Measurements from ENCODE around the gene PDLIM5.

Gene PDLIM5

GRCh38 chr4:94420356-94420755, 31.4 kb upstream of the PDLIM5 start:
- no peak overlapping the region for H2AFZ ChIP-seq (ENCODE audit: low read length)
- H3K9me3 ChIP-seq (ENCODE audit: insufficient read depth, low read depth, low read length): no peaks in the 10 kb centered on the region
- no peak overlapping the region for H3K4me2 ChIP-seq (ENCODE audit: low read depth, low read length, poor library complexity, severe bottlenecking)
- H3K9me2 ChIP-seq (replicated peaks; ENCODE audit: low read depth, low read length): no peaks in the 10 kb centered on the region
- no peaks in the 10 kb centered on the region for H3K79me2 ChIP-seq (ENCODE audit: insufficient read depth, low read length)
- H3K4me1 ChIP-seq (ENCODE audit: insufficient read depth, low read length, poor library complexity, severe bottlenecking): peaks cover 7% of the 10 kb centered on the region
- H3K36me3 ChIP-seq (ENCODE audit: insufficient read depth, low read length): no peaks in the 10 kb centered on the region
- no peaks in the 10 kb centered on the region for H3F3A ChIP-seq (ENCODE audit: low read depth)
- H4K20me1 ChIP-seq (ENCODE audit: insufficient read depth, low read length, poor library complexity, severe bottlenecking): no peaks in the 10 kb centered on the region
- no peaks in the 10 kb centered on the region for H3K27me3 ChIP-seq (ENCODE audit: insufficient read depth, low read length, poor library complexity, severe bottlenecking)
- no peak overlapping the region for H3K9ac ChIP-seq (ENCODE audit: low read depth, low read length, poor library complexity, severe bottlenecking)
- H3K4me3 ChIP-seq (ENCODE audit: low read length, poor library complexity, severe bottlenecking): no peak overlapping the region
- TF ChIP-seq EZH2phosphoT487 (IDR thresholded peaks at IDR 0.05; ENCODE audit: borderline replicate concordance) (no peak), CTCF (conservative IDR thresholded peaks at IDR 0.05; ENCODE audit: low read length) (no peak)

- Histone ChIP-seq H3F3A (ENCODE audit: low read depth) (no peaks in the 10 kb centered on the region), H4K20me1 (ENCODE audit: insufficient read depth, low read length, poor library complexity, severe bottlenecking) (no peaks in the 10 kb centered on the region), H3K9me3 (ENCODE audit: insufficient read depth, low read depth, low read length) (peaks cover 11% of the 10 kb centered on the region; the same call in 1 of the 2 replicates), H3K4me2 (ENCODE audit: low read depth, low read length, poor library complexity, severe bottlenecking) (no peak overlapping the region), H3K36me3 (ENCODE audit: insufficient read depth, low read length) (no peaks in the 10 kb centered on the region), H2AFZ (ENCODE audit: low read length) (no peak overlapping the region), H3K4me3 (ENCODE audit: low read length, poor library complexity, severe bottlenecking) (no peak overlapping the region), H3K27me3 (ENCODE audit: insufficient read depth, low read length, poor library complexity, severe bottlenecking) (no peaks in the 10 kb centered on the region), H3K9me2 (replicated peaks; ENCODE audit: low read depth, low read length) (no peaks in the 10 kb centered on the region), H3K79me2 (ENCODE audit: insufficient read depth, low read length) (no peaks in the 10 kb centered on the region), H3K9ac (ENCODE audit: low read depth, low read length, poor library complexity, severe bottlenecking) (no peak overlapping the region), H3K4me1 (ENCODE audit: insufficient read depth, low read length, poor library complexity, severe bottlenecking) (no peaks in the 10 kb centered on the region)
- TF ChIP-seq CTCF (conservative IDR thresholded peaks at IDR 0.05; ENCODE audit: low read length) (no peak), EZH2phosphoT487 (IDR thresholded peaks at IDR 0.05; ENCODE audit: borderline replicate concordance) (no peak)
Observed at GRCh38 chr4:94426783-94427182, 25.0 kb upstream of the PDLIM5 start.

GRCh38 chr4:94428884-94429283, 22.9 kb upstream of the PDLIM5 start:
- H3K27me3 ChIP-seq (ENCODE audit: insufficient read depth, low read length, poor library complexity, severe bottlenecking): no peaks in the 10 kb centered on the region
- H3K9ac ChIP-seq (ENCODE audit: low read depth, low read length, poor library complexity, severe bottlenecking): no peak overlapping the region
- TF ChIP-seq EZH2phosphoT487 (IDR thresholded peaks at IDR 0.05; ENCODE audit: borderline replicate concordance) (no peak), CTCF (conservative IDR thresholded peaks at IDR 0.05; ENCODE audit: low read length) (no peak)
- H4K20me1 ChIP-seq (ENCODE audit: insufficient read depth, low read length, poor library complexity, severe bottlenecking): no peaks in the 10 kb centered on the region
- H3K36me3 ChIP-seq (ENCODE audit: insufficient read depth, low read length): no peaks in the 10 kb centered on the region
- H3K79me2 ChIP-seq (ENCODE audit: insufficient read depth, low read length): no peaks in the 10 kb centered on the region
- H2AFZ ChIP-seq (ENCODE audit: low read length): no peak overlapping the region
- no peaks in the 10 kb centered on the region for H3K9me2 ChIP-seq (replicated peaks; ENCODE audit: low read depth, low read length)
- H3K4me1 ChIP-seq (ENCODE audit: insufficient read depth, low read length, poor library complexity, severe bottlenecking): no peaks in the 10 kb centered on the region
- H3K4me2 ChIP-seq (ENCODE audit: low read depth, low read length, poor library complexity, severe bottlenecking): no peak overlapping the region
- no peak overlapping the region for H3K4me3 ChIP-seq (ENCODE audit: low read length, poor library complexity, severe bottlenecking)
- H3K9me3 ChIP-seq (ENCODE audit: insufficient read depth, low read depth, low read length): peaks cover 11% of the 10 kb centered on the region; the same call in 1 of the 2 replicates
- H3F3A ChIP-seq (ENCODE audit: low read depth): no peaks in the 10 kb centered on the region
